ENCODE data around the gene CLK1. TPM values are rescaled to one million over a fixed set of nuclear protein-coding genes. Genes with fewer than 3 reads are reported as not detected.

Gene CLK1
- total RNA-seq, 2 donors from 2014 or later: 54.9 to 62.8 TPM

- Mint-ChIP-seq H3K27me3 (ENCODE audit: insufficient read depth) (no peaks in the 10 kb centered on the region), H3K4me3 (no peak overlapping the region), H3K9me3 (no peaks in the 10 kb centered on the region), H3K36me3 (ENCODE audit: low read depth) (peaks cover 57% of the 10 kb centered on the region), H3K4me1 (no peaks in the 10 kb centered on the region), H3K27ac (no peak overlapping the region)
- no peak overlapping the region for H3K4me3 ChIP-seq (ENCODE audit: low read length)
- H3K4me1 ChIP-seq (ENCODE audit: control insufficient read depth, insufficient read depth, low read length): no peaks in the 10 kb centered on the region
- no peaks in the 10 kb centered on the region for H3K9me3 ChIP-seq (ENCODE audit: control insufficient read depth, low read length)
- H3K27ac ChIP-seq (ENCODE audit: low read depth, low read length): no peak overlapping the region
- no peaks in the 10 kb centered on the region for H3K27me3 ChIP-seq (ENCODE audit: control insufficient read depth, insufficient read depth, low read length, poor library complexity, severe bottlenecking)
- DNase-seq: no peak
- no peak for TF ChIP-seq CTCF (conservative IDR thresholded peaks at IDR 0.05)
- peaks cover 77% of the 10 kb centered on the region for H3K36me3 ChIP-seq (ENCODE audit: control insufficient read depth, insufficient read depth, low read length)
- H3K9ac ChIP-seq (ENCODE audit: extremely low read depth, low read length, poor library complexity, severe bottlenecking): no peak overlapping the region
- WGBS, 2 experiments (ENCODE audit: insufficient coverage in 1 of 2, insufficient read length in 1 of 2): 97 to 98% methylated on average over 4 of the region's 4 CpGs
Measured at GRCh38 chr2:200909958-200910357, 45.5 kb upstream of the CLK1 start.

- H3K27me3 Mint-ChIP-seq (ENCODE audit: insufficient read depth): no peaks in the 10 kb centered on the region
- 60 to 71% methylated on average over 1 of the region's 2 CpGs for WGBS, 2 experiments (ENCODE audit: insufficient coverage in 1 of 2, insufficient read length in 1 of 2)
- Histone ChIP-seq H3K27ac (ENCODE audit: low read depth, low read length) (no peak overlapping the region), H3K4me3 (ENCODE audit: low read length) (no peak overlapping the region), H3K36me3 (ENCODE audit: control insufficient read depth, insufficient read depth, low read length) (peaks cover 66% of the 10 kb centered on the region), H3K4me1 (ENCODE audit: control insufficient read depth, insufficient read depth, low read length) (no peaks in the 10 kb centered on the region), H3K9ac (ENCODE audit: extremely low read depth, low read length, poor library complexity, severe bottlenecking) (no peak overlapping the region), H3K27me3 (ENCODE audit: control insufficient read depth, insufficient read depth, low read length, poor library complexity, severe bottlenecking) (no peaks in the 10 kb centered on the region), H3K9me3 (ENCODE audit: control insufficient read depth, low read length) (no peaks in the 10 kb centered on the region)
- peaks cover 55% of the 10 kb centered on the region for H3K36me3 Mint-ChIP-seq (ENCODE audit: low read depth)
- H3K9me3 Mint-ChIP-seq: no peaks in the 10 kb centered on the region
- H3K4me3 Mint-ChIP-seq: no peak overlapping the region
- H3K4me1 Mint-ChIP-seq: no peaks in the 10 kb centered on the region
- H3K27ac Mint-ChIP-seq: peak overlapping the region; percentile 41
- DNase-seq: peak; percentile 87
- peak; percentile 85 for TF ChIP-seq CTCF (conservative IDR thresholded peaks at IDR 0.05)
Measured at GRCh38 chr2:200905618-200906296, 41.3 kb upstream of the CLK1 start.

GRCh38 chr2:200901459-200902072, 37.1 kb upstream of the CLK1 start:
- peak; percentile 90 for TF ChIP-seq CTCF (conservative IDR thresholded peaks at IDR 0.05)
- no peaks in the 10 kb centered on the region for H3K9me3 Mint-ChIP-seq
- Histone ChIP-seq H3K4me3 (ENCODE audit: low read length) (no peak overlapping the region), H3K9ac (ENCODE audit: extremely low read depth, low read length, poor library complexity, severe bottlenecking) (no peak overlapping the region), H3K9me3 (ENCODE audit: control insufficient read depth, low read length) (no peaks in the 10 kb centered on the region), H3K36me3 (ENCODE audit: control insufficient read depth, insufficient read depth, low read length) (peaks cover 78% of the 10 kb centered on the region), H3K27ac (ENCODE audit: low read depth, low read length) (no peak overlapping the region), H3K27me3 (ENCODE audit: control insufficient read depth, insufficient read depth, low read length, poor library complexity, severe bottlenecking) (no peaks in the 10 kb centered on the region), H3K4me1 (ENCODE audit: control insufficient read depth, insufficient read depth, low read length) (peaks cover 5% of the 10 kb centered on the region)
- no peak overlapping the region for H3K27ac Mint-ChIP-seq
- H3K4me1 Mint-ChIP-seq: peaks cover 9% of the 10 kb centered on the region
- WGBS, 2 experiments (ENCODE audit: insufficient coverage in 1 of 2, insufficient read length in 1 of 2): 24% methylated on average over 4 of the region's 4 CpGs; no CpG with 5 or more reads in 1 of the 2 experiments
- peak; percentile 90 for DNase-seq
- no peak overlapping the region for H3K4me3 Mint-ChIP-seq
- H3K36me3 Mint-ChIP-seq (ENCODE audit: low read depth): peaks cover 47% of the 10 kb centered on the region
- H3K27me3 Mint-ChIP-seq (ENCODE audit: insufficient read depth): no peaks in the 10 kb centered on the region

Measured in endodermal cell (in vitro differentiated cells).